ENCODE measurements around the gene SMIM45.

- TF ChIP-seq EZH2 (IDR thresholded peaks at IDR 0.05; ENCODE audit: low read depth, low read length, severe bottlenecking) (peak; percentile 49), RNF2 (IDR thresholded peaks at IDR 0.05; ENCODE audit: borderline replicate concordance, low read depth, low read length, missing control alignments, poor library complexity, severe bottlenecking) (peak; percentile 36), PHF8 (conservative IDR thresholded peaks at IDR 0.05; ENCODE audit: low read depth, low read length) (no peak)
- TF ChIP-seq, protein P1, sequence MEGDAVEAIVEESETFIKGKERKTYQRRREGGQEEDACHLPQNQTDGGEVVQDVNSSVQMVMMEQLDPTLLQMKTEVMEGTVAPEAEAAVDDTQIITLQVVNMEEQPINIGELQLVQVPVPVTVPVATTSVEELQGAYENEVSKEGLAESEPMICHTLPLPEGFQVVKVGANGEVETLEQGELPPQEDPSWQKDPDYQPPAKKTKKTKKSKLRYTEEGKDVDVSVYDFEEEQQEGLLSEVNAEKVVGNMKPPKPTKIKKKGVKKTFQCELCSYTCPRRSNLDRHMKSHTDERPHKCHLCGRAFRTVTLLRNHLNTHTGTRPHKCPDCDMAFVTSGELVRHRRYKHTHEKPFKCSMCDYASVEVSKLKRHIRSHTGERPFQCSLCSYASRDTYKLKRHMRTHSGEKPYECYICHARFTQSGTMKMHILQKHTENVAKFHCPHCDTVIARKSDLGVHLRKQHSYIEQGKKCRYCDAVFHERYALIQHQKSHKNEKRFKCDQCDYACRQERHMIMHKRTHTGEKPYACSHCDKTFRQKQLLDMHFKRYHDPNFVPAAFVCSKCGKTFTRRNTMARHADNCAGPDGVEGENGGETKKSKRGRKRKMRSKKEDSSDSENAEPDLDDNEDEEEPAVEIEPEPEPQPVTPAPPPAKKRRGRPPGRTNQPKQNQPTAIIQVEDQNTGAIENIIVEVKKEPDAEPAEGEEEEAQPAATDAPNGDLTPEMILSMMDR (IDR thresholded peaks at IDR 0.05; ENCODE audit: control extremely low read depth in 1 of 3, insufficient read depth in 1 of 3, low read depth in 1 of 3, low read length in 3 of 3): no peak
- TF ChIP-seq, protein P2, sequence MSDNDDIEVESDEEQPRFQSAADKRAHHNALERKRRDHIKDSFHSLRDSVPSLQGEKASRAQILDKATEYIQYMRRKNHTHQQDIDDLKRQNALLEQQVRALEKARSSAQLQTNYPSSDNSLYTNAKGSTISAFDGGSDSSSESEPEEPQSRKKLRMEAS (IDR thresholded peaks at IDR 0.05): no peak
These were observed 39.5 kb upstream of the SMIM45 start for GRCh38 chr22:41912338-41913039.

All from H1 (cell line).